ENCODE measurements around the gene ARHGEF10L. TPM values are rescaled to one million over a fixed set of nuclear protein-coding genes. Genes with fewer than 3 reads are reported as not detected.

The ARHGEF10L gene
- polyA plus RNA-seq, 2 donors: 39.1 to 64.4 TPM

DNA sequence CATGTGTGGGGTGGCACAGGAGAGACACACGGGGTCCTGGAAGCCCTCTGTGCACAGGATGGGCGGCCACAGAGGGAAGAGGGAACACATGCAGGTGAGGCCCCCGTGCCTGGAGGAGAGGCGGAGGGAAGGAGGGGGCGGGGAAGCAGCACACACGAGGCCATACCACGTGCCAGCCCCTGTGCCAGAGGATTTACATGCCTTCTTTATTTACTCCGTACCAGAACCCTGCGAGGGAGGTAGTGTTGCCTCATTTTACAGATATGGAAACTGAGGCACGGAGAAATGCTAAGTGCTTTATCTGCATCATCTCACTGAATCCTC lies 56.1 kb downstream of the ARHGEF10L start:
- Histone ChIP-seq H3K27ac (ENCODE audit: low read depth in 2 of 2, low read length in 1 of 2) (peak overlapping the region in 1 of 2 donors; percentile 11), H3K4me1 (ENCODE audit: control insufficient read depth in 2 of 2, insufficient read depth in 2 of 2, low read length in 1 of 2) (peaks cover 4 to 9% of the 10 kb centered on the region in 2 donors), H3K27me3 (ENCODE audit: control insufficient read depth in 1 of 2, insufficient read depth in 2 of 2, low read length in 2 of 2) (no peaks in the 10 kb centered on the region), H3K4me3 (ENCODE audit: low read depth in 1 of 2, low read length in 2 of 2) (no peak overlapping the region), H3K9me3 (ENCODE audit: control insufficient read depth in 2 of 2, insufficient read depth in 1 of 2, low read depth in 1 of 2, low read length in 1 of 2) (no peaks in the 10 kb centered on the region), H3K36me3 (ENCODE audit: control insufficient read depth in 2 of 2, insufficient read depth in 2 of 2, low read length in 1 of 2) (peaks cover 0 to 20% of the 10 kb centered on the region in 2 donors)
- WGBS, 2 donors: 67 to 76% methylated on average over 10 of the region's 10 CpGs

DNA sequence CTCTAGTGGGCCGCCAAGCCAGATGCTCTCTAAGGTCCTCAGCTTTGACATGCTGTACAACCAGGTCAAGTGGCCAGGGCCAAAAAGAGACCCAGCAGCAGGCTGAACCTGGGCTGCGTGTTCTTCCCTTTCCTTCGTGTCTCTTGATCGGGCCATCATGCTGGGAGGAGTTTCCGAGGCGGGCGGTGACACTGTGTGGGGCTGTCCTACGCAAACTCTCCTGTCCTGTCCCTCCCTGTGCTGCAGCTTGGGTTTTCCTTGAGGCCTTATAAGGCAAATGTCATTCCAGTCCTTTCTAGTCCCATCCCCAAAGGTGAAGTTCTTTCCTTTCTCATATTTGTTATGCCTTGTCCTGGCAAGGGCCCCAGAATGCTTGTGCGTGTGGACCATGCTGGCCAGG lies 56.7 kb downstream of the ARHGEF10L start:
- 81 to 86% methylated on average over 9 of the region's 9 CpGs for whole genome bisulfite sequencing, 2 donors

GRCh38 chr1:17596651-17597509 lies 57.4 kb downstream of the ARHGEF10L start:
- H3K4me3 ChIP-seq (ENCODE audit: low read depth in 1 of 2, low read length in 2 of 2): no peak overlapping the region
- 66 to 75% methylated on average over 19 of the region's 19 CpGs for WGBS, 2 donors
- H3K27ac ChIP-seq (ENCODE audit: low read depth in 2 of 2, low read length in 1 of 2): peak overlapping the region in 1 of 2 donors; percentile 47
- no peaks in the 10 kb centered on the region for H3K9me3 ChIP-seq (ENCODE audit: control insufficient read depth in 2 of 2, insufficient read depth in 1 of 2, low read depth in 1 of 2, low read length in 1 of 2)
- no peaks in the 10 kb centered on the region for H3K27me3 ChIP-seq (ENCODE audit: control insufficient read depth in 1 of 2, insufficient read depth in 2 of 2, low read length in 2 of 2)
- H3K36me3 ChIP-seq (ENCODE audit: control insufficient read depth in 2 of 2, insufficient read depth in 2 of 2, low read length in 1 of 2): peaks cover 0 to 21% of the 10 kb centered on the region in 2 donors
- peaks cover 4 to 9% of the 10 kb centered on the region in 2 donors for H3K4me1 ChIP-seq (ENCODE audit: control insufficient read depth in 2 of 2, insufficient read depth in 2 of 2, low read length in 1 of 2)

More for the DNA sequence above, 56.7 kb downstream of the ARHGEF10L start:
- Histone ChIP-seq H3K36me3 (ENCODE audit: control insufficient read depth in 2 of 2, insufficient read depth in 2 of 2, low read length in 1 of 2) (peaks cover 0 to 19% of the 10 kb centered on the region in 2 donors), H3K9me3 (ENCODE audit: control insufficient read depth in 2 of 2, insufficient read depth in 1 of 2, low read depth in 1 of 2, low read length in 1 of 2) (no peaks in the 10 kb centered on the region), H3K27ac (ENCODE audit: low read depth in 2 of 2, low read length in 1 of 2) (peak overlapping the region in 1 of 2 donors; percentile 47), H3K4me3 (ENCODE audit: low read depth in 1 of 2, low read length in 2 of 2) (no peak overlapping the region), H3K4me1 (ENCODE audit: control insufficient read depth in 2 of 2, insufficient read depth in 2 of 2, low read length in 1 of 2) (peaks cover 4 to 9% of the 10 kb centered on the region in 2 donors), H3K27me3 (ENCODE audit: control insufficient read depth in 1 of 2, insufficient read depth in 2 of 2, low read length in 2 of 2) (no peaks in the 10 kb centered on the region)

DNA sequence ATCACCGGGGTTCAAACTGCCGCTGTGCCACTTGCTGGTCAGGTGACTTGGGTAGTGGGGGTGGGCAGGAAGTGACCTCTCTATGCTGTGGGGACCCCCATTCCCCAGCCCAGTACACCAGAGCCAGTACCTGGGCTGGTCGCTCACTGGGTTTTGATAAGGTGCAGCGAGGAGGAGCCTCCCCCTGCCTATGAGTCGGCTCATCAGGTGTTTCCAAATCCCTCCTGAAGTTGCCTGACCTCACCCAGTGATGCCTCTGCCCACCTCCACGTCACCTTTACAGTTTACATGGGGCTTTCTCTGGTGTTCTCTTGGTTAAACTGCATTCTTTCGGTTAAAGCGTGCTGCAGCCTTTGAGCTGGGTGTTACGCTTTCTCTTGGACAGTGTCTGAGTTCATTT lies 58.2 kb downstream of the ARHGEF10L start:
- WGBS, 2 donors: 84 to 88% methylated on average over 9 of the region's 9 CpGs
- Histone ChIP-seq H3K9me3 (ENCODE audit: control insufficient read depth in 2 of 2, insufficient read depth in 1 of 2, low read depth in 1 of 2, low read length in 1 of 2) (no peaks in the 10 kb centered on the region), H3K27ac (ENCODE audit: low read depth in 2 of 2, low read length in 1 of 2) (no peak overlapping the region), H3K36me3 (ENCODE audit: control insufficient read depth in 2 of 2, insufficient read depth in 2 of 2, low read length in 1 of 2) (peaks cover 0 to 19% of the 10 kb centered on the region in 2 donors), H3K27me3 (ENCODE audit: control insufficient read depth in 1 of 2, insufficient read depth in 2 of 2, low read length in 2 of 2) (no peaks in the 10 kb centered on the region), H3K4me3 (ENCODE audit: low read depth in 1 of 2, low read length in 2 of 2) (no peak overlapping the region), H3K4me1 (ENCODE audit: control insufficient read depth in 2 of 2, insufficient read depth in 2 of 2, low read length in 1 of 2) (peaks cover 4 to 9% of the 10 kb centered on the region in 2 donors)

- H3K36me3 ChIP-seq (ENCODE audit: control insufficient read depth in 2 of 2, insufficient read depth in 2 of 2, low read length in 1 of 2): peaks cover 0 to 19% of the 10 kb centered on the region in 2 donors
- 93 to 95% methylated on average over 3 of the region's 3 CpGs for WGBS, 2 donors
- peaks cover 4 to 9% of the 10 kb centered on the region in 2 donors for H3K4me1 ChIP-seq (ENCODE audit: control insufficient read depth in 2 of 2, insufficient read depth in 2 of 2, low read length in 1 of 2)
- no peaks in the 10 kb centered on the region for H3K27me3 ChIP-seq (ENCODE audit: control insufficient read depth in 1 of 2, insufficient read depth in 2 of 2, low read length in 2 of 2)
- no peaks in the 10 kb centered on the region for H3K9me3 ChIP-seq (ENCODE audit: control insufficient read depth in 2 of 2, insufficient read depth in 1 of 2, low read depth in 1 of 2, low read length in 1 of 2)
- H3K27ac ChIP-seq (ENCODE audit: low read depth in 2 of 2, low read length in 1 of 2): no peak overlapping the region
- H3K4me3 ChIP-seq (ENCODE audit: low read depth in 1 of 2, low read length in 2 of 2): no peak overlapping the region
Measured at GRCh38 chr1:17598251-17598650, 58.8 kb downstream of the ARHGEF10L start.

- Histone ChIP-seq H3K36me3 (ENCODE audit: control insufficient read depth in 2 of 2, insufficient read depth in 2 of 2, low read length in 1 of 2) (peaks cover 3 to 26% of the 10 kb centered on the region in 2 donors), H3K4me3 (ENCODE audit: low read depth in 1 of 2, low read length in 2 of 2) (no peak overlapping the region), H3K27ac (ENCODE audit: low read depth in 2 of 2, low read length in 1 of 2) (peak overlapping the region in 1 of 2 donors; percentile 28), H3K27me3 (ENCODE audit: control insufficient read depth in 1 of 2, insufficient read depth in 2 of 2, low read length in 2 of 2) (no peaks in the 10 kb centered on the region), H3K9me3 (ENCODE audit: control insufficient read depth in 2 of 2, insufficient read depth in 1 of 2, low read depth in 1 of 2, low read length in 1 of 2) (no peaks in the 10 kb centered on the region), H3K4me1 (ENCODE audit: control insufficient read depth in 2 of 2, insufficient read depth in 2 of 2, low read length in 1 of 2) (peaks cover 4 to 7% of the 10 kb centered on the region in 2 donors)
- 82 to 86% methylated on average over 12 of the region's 12 CpGs for WGBS, 2 donors
Measured at GRCh38 chr1:17599291-17599953, 59.9 kb downstream of the ARHGEF10L start.

DNA sequence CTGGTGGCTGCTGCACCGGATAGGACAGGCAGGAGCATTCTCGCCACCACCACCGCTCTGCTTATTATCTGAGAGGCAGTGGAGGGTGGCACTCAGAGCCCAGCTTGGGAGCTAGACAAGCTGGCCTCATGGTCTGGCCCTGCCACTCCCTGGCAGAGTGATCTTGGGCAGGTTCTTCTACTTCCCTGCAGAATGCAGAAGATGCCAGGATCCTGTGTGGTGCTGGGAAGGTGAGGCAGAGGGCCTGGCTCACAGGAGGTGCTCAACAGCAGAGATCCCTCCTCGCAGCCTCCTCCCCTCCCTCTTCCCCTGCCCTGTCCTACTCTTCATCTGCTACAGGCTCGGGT lies 60.4 kb downstream of the ARHGEF10L start:
- 67 to 88% methylated on average over 5 of the region's 5 CpGs for WGBS, 2 donors
- H3K36me3 ChIP-seq (ENCODE audit: control insufficient read depth in 2 of 2, insufficient read depth in 2 of 2, low read length in 1 of 2): peaks cover 3 to 31% of the 10 kb centered on the region in 2 donors

DNA sequence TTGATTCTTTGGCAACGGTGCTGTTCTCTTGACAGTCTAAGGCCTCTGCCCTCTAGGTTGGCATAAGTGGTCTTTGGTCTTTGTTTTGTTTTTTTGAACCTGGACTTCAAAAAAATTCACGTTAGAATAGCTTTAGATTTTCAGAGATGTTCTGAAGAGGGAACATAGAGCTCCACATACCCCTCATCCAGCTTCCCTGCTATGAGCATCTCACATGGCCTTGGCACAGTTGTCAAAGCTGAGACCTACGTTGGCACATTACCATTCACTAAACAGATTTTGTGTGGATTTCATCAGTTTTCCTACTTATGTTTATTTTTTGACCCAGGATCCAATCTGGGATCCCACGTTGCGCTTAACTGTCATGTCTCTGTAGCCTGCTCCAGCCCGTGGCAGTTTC lies 60.8 kb downstream of the ARHGEF10L start:
- Histone ChIP-seq H3K4me3 (ENCODE audit: low read depth in 1 of 2, low read length in 2 of 2) (no peak overlapping the region), H3K9me3 (ENCODE audit: control insufficient read depth in 2 of 2, insufficient read depth in 1 of 2, low read depth in 1 of 2, low read length in 1 of 2) (no peaks in the 10 kb centered on the region), H3K27ac (ENCODE audit: low read depth in 2 of 2, low read length in 1 of 2) (peak overlapping the region in 1 of 2 donors; percentile 28), H3K27me3 (ENCODE audit: control insufficient read depth in 1 of 2, insufficient read depth in 2 of 2, low read length in 2 of 2) (no peaks in the 10 kb centered on the region), H3K4me1 (ENCODE audit: control insufficient read depth in 2 of 2, insufficient read depth in 2 of 2, low read length in 1 of 2) (peaks cover 4 to 7% of the 10 kb centered on the region in 2 donors), H3K36me3 (ENCODE audit: control insufficient read depth in 2 of 2, insufficient read depth in 2 of 2, low read length in 1 of 2) (peaks cover 3 to 32% of the 10 kb centered on the region in 2 donors)
- 77 to 80% methylated on average over 6 of the region's 6 CpGs for WGBS, 2 donors

More for the DNA sequence above, 60.4 kb downstream of the ARHGEF10L start:
- Histone ChIP-seq H3K4me1 (ENCODE audit: control insufficient read depth in 2 of 2, insufficient read depth in 2 of 2, low read length in 1 of 2) (peaks cover 4 to 7% of the 10 kb centered on the region in 2 donors), H3K27ac (ENCODE audit: low read depth in 2 of 2, low read length in 1 of 2) (peak overlapping the region in 1 of 2 donors; percentile 28), H3K4me3 (ENCODE audit: low read depth in 1 of 2, low read length in 2 of 2) (no peak overlapping the region), H3K27me3 (ENCODE audit: control insufficient read depth in 1 of 2, insufficient read depth in 2 of 2, low read length in 2 of 2) (no peaks in the 10 kb centered on the region), H3K9me3 (ENCODE audit: control insufficient read depth in 2 of 2, insufficient read depth in 1 of 2, low read depth in 1 of 2, low read length in 1 of 2) (no peaks in the 10 kb centered on the region)

DNA sequence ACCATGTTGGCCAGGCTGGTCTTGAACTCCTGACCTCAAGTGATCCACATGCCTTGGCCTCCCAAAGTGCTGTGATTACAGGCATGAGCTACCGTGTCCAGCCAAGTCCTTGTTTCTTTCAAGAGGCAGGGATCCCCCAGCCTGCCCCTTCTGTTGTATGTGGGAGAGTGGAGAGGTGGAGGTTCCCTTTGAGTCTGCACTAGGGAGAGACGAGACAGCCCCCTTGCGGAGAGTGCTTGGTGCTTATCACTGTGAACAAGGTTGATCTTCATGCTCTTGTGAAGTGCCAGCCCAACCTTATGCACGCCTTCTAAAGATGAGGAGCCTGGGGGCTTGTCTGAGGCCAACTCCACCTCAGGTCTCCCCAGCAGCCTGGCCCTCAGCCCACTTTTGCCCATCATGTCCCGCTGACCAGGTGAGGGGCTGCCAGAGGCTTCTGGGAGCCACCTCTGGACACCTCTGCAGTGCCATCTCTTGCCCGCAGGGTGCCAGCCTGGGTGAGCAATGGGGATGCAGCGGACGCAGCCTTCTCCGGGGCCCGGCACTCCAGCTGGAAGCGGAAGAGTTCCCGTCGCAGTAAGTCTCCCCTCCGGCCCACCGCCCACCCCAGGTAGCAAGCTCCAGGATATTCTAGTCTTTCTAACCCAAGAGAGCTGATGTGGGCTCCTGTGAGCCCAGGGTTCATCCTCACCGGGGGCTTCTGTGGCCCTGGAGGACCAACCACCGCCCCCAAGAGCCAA lies 62.3 kb downstream of the ARHGEF10L start:
- H3K36me3 ChIP-seq (ENCODE audit: control insufficient read depth in 2 of 2, insufficient read depth in 2 of 2, low read length in 1 of 2): peaks cover 3 to 30% of the 10 kb centered on the region in 2 donors

More for the DNA sequence above, 62.3 kb downstream of the ARHGEF10L start:
- Histone ChIP-seq H3K9me3 (ENCODE audit: control insufficient read depth in 2 of 2, insufficient read depth in 1 of 2, low read depth in 1 of 2, low read length in 1 of 2) (no peaks in the 10 kb centered on the region), H3K27me3 (ENCODE audit: control insufficient read depth in 1 of 2, insufficient read depth in 2 of 2, low read length in 2 of 2) (no peaks in the 10 kb centered on the region), H3K27ac (ENCODE audit: low read depth in 2 of 2, low read length in 1 of 2) (no peak overlapping the region), H3K4me3 (ENCODE audit: low read depth in 1 of 2, low read length in 2 of 2) (no peak overlapping the region), H3K4me1 (ENCODE audit: control insufficient read depth in 2 of 2, insufficient read depth in 2 of 2, low read length in 1 of 2) (peaks cover 0 to 5% of the 10 kb centered on the region in 2 donors)
- WGBS, 2 donors: 90 to 92% methylated on average over 17 of the region's 17 CpGs

Data from esophagus (tissue), 2 donors.